NOMO-1 treated with dmso at 0.1 percent for 144 hours (cell line): ENCODE measurements around the gene ITGB6.
A peak's percentile ranks its signal among the peaks of the same experiment; 100 is the strongest.

Experiments used
- DNase-seq: peaks from one replicate; lab custom pipeline; 2025; ENCODE audit not compliant: unreplicated experiment; lab: John Stamatoyannopoulos, UW

Gene ITGB6

GRCh38 chr2:160222546-160223283 lies 22.6 kb upstream of the ITGB6 start:
- no peak for DNase-seq

GRCh38 chr2:160221391-160222276 lies 21.6 kb upstream of the ITGB6 start:
- DNase-seq: no peak

- DNase-seq: no peak
Measured at GRCh38 chr2:160220545-160221009, 20.5 kb upstream of the ITGB6 start.

GRCh38 chr2:160220026-160220425 lies 20.0 kb upstream of the ITGB6 start:
- no peak for DNase-seq

GRCh38 chr2:160214461-160215445 lies 14.7 kb upstream of the ITGB6 start:
- DNase-seq: no peak

GRCh38 chr2:160213511-160213910 lies 13.4 kb upstream of the ITGB6 start:
- DNase-seq: no peak

- DNase-seq: peak; percentile 51
Measured at GRCh38 chr2:160210599-160211138, 10.6 kb upstream of the ITGB6 start.

- no peak for DNase-seq
Measured at GRCh38 chr2:160209516-160209856, 9.4 kb upstream of the ITGB6 start.

- no peak for DNase-seq
Measured at GRCh38 chr2:160208655-160209515, 8.8 kb upstream of the ITGB6 start.

GRCh38 chr2:160207804-160208654 lies 8.0 kb upstream of the ITGB6 start:
- DNase-seq: no peak

GRCh38 chr2:160207271-160207670 lies 7.2 kb upstream of the ITGB6 start:
- no peak for DNase-seq

GRCh38 chr2:160206436-160206835 lies 6.4 kb upstream of the ITGB6 start:
- DNase-seq: no peak

GRCh38 chr2:160205505-160205904 lies 5.4 kb upstream of the ITGB6 start:
- no peak for DNase-seq

GRCh38 chr2:160203422-160203821 lies 3.4 kb upstream of the ITGB6 start:
- DNase-seq: no peak

- no peak for DNase-seq
Measured at GRCh38 chr2:160203007-160203406, 2.9 kb upstream of the ITGB6 start.

GRCh38 chr2:160201849-160202539 lies 1.9 kb upstream of the ITGB6 start:
- DNase-seq: no peak

GRCh38 chr2:160200921-160201320 lies 849 bp upstream of the ITGB6 start:
- DNase-seq: no peak

GRCh38 chr2:160199053-160199452 lies 1.0 kb downstream of the ITGB6 start:
- no peak for DNase-seq
